WTC11 (cell line): Measurements from ENCODE around the gene CNOT1.

ENCODE experiments used
- CTCF ChIP-seq: fragments of 200-600 bp; IDR thresholded peaks from 2 replicates; pipeline ENCODE4 v1.8.0; 2022; ENCODE audit warnings: antibody characterized with exemption
- ESRRA ChIP-seq: sonication (generic); formaldehyde crosslinking; IDR thresholded peaks from 2 replicates; pipeline ENCODE4 v1.8.1; 2022; ENCODE audit warnings: mild to moderate bottlenecking, missing genetic modification reagents, borderline replicate concordance
- GABPB1 ChIP-seq: sonication (generic); formaldehyde crosslinking; IDR thresholded peaks from 2 replicates; pipeline ENCODE4 v1.8.1; 2023; ENCODE audit warnings: mild to moderate bottlenecking, missing genetic modification reagents
- HMGXB4 ChIP-seq: sonication (generic); formaldehyde crosslinking; IDR thresholded peaks from 2 replicates; pipeline ENCODE4 v1.8.1; 2023; ENCODE audit warnings: mild to moderate bottlenecking, moderate library complexity, missing genetic modification reagents
- IRF1 ChIP-seq: sonication (generic); formaldehyde crosslinking; IDR thresholded peaks from 2 replicates; pipeline ENCODE4 v1.8.0; 2023; ENCODE audit warnings: missing genetic modification reagents
- NR2C2 ChIP-seq: sonication (generic); formaldehyde crosslinking; IDR thresholded peaks from 2 replicates; pipeline ENCODE4 v1.8.0; 2022; ENCODE audit warnings: mild to moderate bottlenecking, missing genetic modification reagents
- SP1 ChIP-seq: sonication (generic); formaldehyde crosslinking; conservative IDR thresholded peaks from 2 replicates; pipeline ENCODE4 v1.8.1; 2022; ENCODE audit warnings: missing genetic modification reagents
- TCF7 ChIP-seq: sonication (generic); formaldehyde crosslinking; IDR thresholded peaks from 2 replicates; pipeline ENCODE4 v1.8.0; 2022; ENCODE audit warnings: mild to moderate bottlenecking, low read depth, missing genetic modification reagents, moderate library complexity
- TEAD4 ChIP-seq: sonication (generic); formaldehyde crosslinking; IDR thresholded peaks from 2 replicates; pipeline ENCODE4 v1.8.0; 2022; ENCODE audit warnings: mild to moderate bottlenecking, missing genetic modification reagents
- USF1 ChIP-seq: sonication (generic); formaldehyde crosslinking; IDR thresholded peaks from 2 replicates; pipeline ENCODE4 v1.8.0; 2022; ENCODE audit warnings: mild to moderate bottlenecking, missing genetic modification reagents
- ZNF416 ChIP-seq: fragments of 250-450 bp; sonication (Bioruptor Pico); IDR thresholded peaks from 2 replicates; pipeline ENCODE4 v1.9.0; 2021; ENCODE audit warnings: mild to moderate bottlenecking, inconsistent platforms
- ZNF512 ChIP-seq: sonication (generic); formaldehyde crosslinking; IDR thresholded peaks from 2 replicates; pipeline ENCODE4 v1.8.1; 2022; ENCODE audit warnings: missing genetic modification reagents, borderline replicate concordance

- TF ChIP-seq TCF7 (CRISPR knock-in tag) (no peak), CTCF (no peak), HMGXB4 (CRISPR knock-in tag) (no peak), SP1 (no peak), ZNF416 (CRISPR knock-in tag) (no peak), TEAD4 (CRISPR knock-in tag) (no peak), ESRRA (CRISPR knock-in tag) (no peak), GABPB1 (CRISPR knock-in tag) (no peak), NR2C2 (CRISPR knock-in tag) (no peak), ZNF512 (CRISPR knock-in tag) (no peak), IRF1 (CRISPR knock-in tag) (no peak), USF1 (CRISPR knock-in tag) (no peak)
These were observed 54.7 kb downstream of the CNOT1 start for GRCh38 chr16:58574895-58575294.
